Endothelial cell of umbilical vein (primary cell): ENCODE data around the gene GRM8. TPM values are rescaled to one million over a fixed set of nuclear protein-coding genes. Genes with fewer than 3 reads are reported as not detected.

Experiments
- BruUV-seq: library from RNA; stranded (reverse); fragments of 400-500 nt; replicated peaks from 2 replicates; lab custom pipeline; 2021; lab: Mats Ljungman, UMichigan
- CTCF ChIA-PET: fragments of 300-600, 350-600 bp; sonication (Branson Sonifier 250); formaldehyde crosslinking; loops from one replicate; lab custom pipeline; 2021; ENCODE audit warnings: antibody characterized with exemption, inconsistent platforms; lab: Charles Lee
- POLR2A ChIA-PET: fragments of 300-600, 350-600 bp; sonication (Branson Sonifier 250); formaldehyde crosslinking; loops from one replicate; lab custom pipeline; 2021; ENCODE audit warnings: antibody characterized with exemption, inconsistent platforms; lab: Charles Lee
- DNase-seq: peaks from one replicate; pipeline ENCODE4 v3.0.0-alpha.2; 2011; ENCODE audit warnings: low read depth, low spot score
- FAIRE-seq: peaks from 2 replicates; lab custom pipeline; 2011; peaks lifted over from hg19 to GRCh38; lab: Jason Lieb, UNC
- H2AFZ ChIP-seq: 2 replicates; pipeline ENCODE4 v1.6.0; 2012; ENCODE audit warnings: low read depth, low read length, control low read depth, inconsistent platforms
- H3K27ac ChIP-seq: 2 replicates; pipeline ENCODE4 v1.5.1; 2011; ENCODE audit warnings: low read depth, mild to moderate bottlenecking, control low read depth, low read length, moderate library complexity; ENCODE audit not compliant: insufficient read depth
- H3K27me3 ChIP-seq, 2 experiments: 2 replicates each; pipeline versions ENCODE4 v1.6.0 to v1.6.1; 2011; ENCODE audit warnings: low read length in 2 of 2, mixed read lengths in 1 of 2; ENCODE audit not compliant: control insufficient read depth in 2 of 2, insufficient read depth in 2 of 2
- H3K36me3 ChIP-seq, 2 experiments: 2 replicates in 1 of 2; 3 replicates in 1 of 2; pipeline ENCODE4 v1.5.1; 2011; ENCODE audit warnings: low read length in 2 of 2, mild to moderate bottlenecking in 1 of 2, moderate library complexity in 1 of 2; ENCODE audit not compliant: control insufficient read depth in 2 of 2, insufficient read depth in 2 of 2; ENCODE audit errors: extremely low read depth in 1 of 2
- H3K4me1 ChIP-seq: 3 replicates; pipeline ENCODE4 v1.5.1; 2011; ENCODE audit warnings: mild to moderate bottlenecking, low read length; ENCODE audit not compliant: control insufficient read depth, insufficient read depth; ENCODE audit errors: extremely low read depth
- H3K4me2 ChIP-seq: 2 replicates; pipeline ENCODE4 v1.6.1; 2011; ENCODE audit warnings: low read length, control low read depth, mixed read lengths; ENCODE audit not compliant: insufficient read depth
- H3K4me3 ChIP-seq, 3 experiments: fragments of 200-600 bp in 1 of 3; sonication (generic), shearing (Covaris generic) in 1 of 3; replicated peaks in 1 of 3; 2 replicates each; pipeline ENCODE4 v1.5.1; 2011 to 2016; ENCODE audit warnings: control low read depth in 3 of 3, low read length in 3 of 3, mild to moderate bottlenecking in 2 of 3, inconsistent platforms in 1 of 3, low read depth in 1 of 3, moderate library complexity in 1 of 3; ENCODE audit not compliant: insufficient read depth in 1 of 3
- H3K79me2 ChIP-seq: 2 replicates; pipeline ENCODE4 v1.6.0; 2012; ENCODE audit warnings: low read length, inconsistent platforms; ENCODE audit not compliant: control insufficient read depth, insufficient read depth
- H3K9ac ChIP-seq: replicated peaks from 2 replicates; pipeline ENCODE3; 2011; ENCODE audit warnings: low read length, control low read depth; ENCODE audit not compliant: insufficient read depth; ENCODE audit errors: extremely low read depth
- H3K9me1 ChIP-seq: replicated peaks from 3 replicates; pipeline ENCODE4 v1.6.0; 2011; ENCODE audit warnings: mild to moderate bottlenecking, low read length; ENCODE audit not compliant: control insufficient read depth, insufficient read depth; ENCODE audit errors: extremely low read depth
- H3K9me3 ChIP-seq: replicated peaks from 2 replicates; pipeline ENCODE4 v1.5.1; 2012; ENCODE audit warnings: low read length, inconsistent platforms; ENCODE audit not compliant: control insufficient read depth, insufficient read depth
- H4K20me1 ChIP-seq: replicated peaks from 2 replicates; pipeline ENCODE3; 2011; ENCODE audit warnings: mild to moderate bottlenecking, low read length; ENCODE audit not compliant: control insufficient read depth, insufficient read depth; ENCODE audit errors: extremely low read depth
- EZH2 ChIP-seq: IDR thresholded peaks from 2 replicates; pipeline ENCODE4 v1.6.1; 2012; ENCODE audit warnings: borderline replicate concordance, low read depth, mild to moderate bottlenecking, moderate library complexity, low read length, inconsistent platforms; ENCODE audit not compliant: severe bottlenecking
- FOS ChIP-seq: IDR thresholded peaks from 2 replicates; pipeline ENCODE4 v1.6.1; 2011; ENCODE audit warnings: mild to moderate bottlenecking, low read length, moderate library complexity, borderline replicate concordance; ENCODE audit not compliant: insufficient read depth
- GATA2 ChIP-seq: IDR thresholded peaks from 2 replicates; pipeline ENCODE4 v1.7.0; 2011; ENCODE audit warnings: low read depth, mild to moderate bottlenecking, moderate library complexity, mixed read lengths, low read length; ENCODE audit not compliant: insufficient read length, insufficient read depth
- JUN ChIP-seq: IDR thresholded peaks from 2 replicates; pipeline ENCODE4 v1.6.1; 2011; ENCODE audit warnings: borderline replicate concordance, low read depth; ENCODE audit not compliant: insufficient read length, insufficient read depth
- MYC ChIP-seq: IDR thresholded peaks from one replicate; pipeline ENCODE4 v1.6.1; 2011; ENCODE audit warnings: mild to moderate bottlenecking, low read depth, low read length
- POLR2A ChIP-seq: IDR thresholded peaks from 2 replicates; pipeline ENCODE4 v1.6.1; 2012; ENCODE audit warnings: low read depth, mild to moderate bottlenecking, control low read depth, low read length
- POLR2AphosphoS5 ChIP-seq: IDR thresholded peaks from 2 replicates; pipeline ENCODE4 v1.6.1; 2012; ENCODE audit warnings: low read depth, mild to moderate bottlenecking, control low read depth, low read length, moderate library complexity; ENCODE audit not compliant: insufficient read depth
- dilution Hi-C: fragments of 300-500 bp; cut with MboI; formaldehyde crosslinking; loops from one replicate; pipeline ENCODE4 v1.15.0; 2019; ENCODE audit warnings: low sequenced_read_pairs; ENCODE audit not compliant: extremely low pct_ligation_motif_present
- intact Hi-C: fragments of 100-400 bp; cut with micrococcal nuclease; formaldehyde crosslinking; loops from one replicate; pipeline ENCODE4 v1.10.0; 2022
- polyA plus RNA-seq, 4 experiments: library from polyadenylated mRNA; depleted of rRNA in 3 of 4; stranded (reverse) in 3 of 4; unstranded in 1 of 4; fragments of >200 nt; gene quantifications; 2 replicates each; pipeline versions ENCODE4 v1.2.1 to v1.2.3, GENCODE V29; 2011 to 2012; ENCODE audit warnings: missing spikeins in 1 of 4
- total RNA-seq: library from RNA; stranded (reverse); gene quantifications from 2 replicates; pipeline ENCODE4 v1.2.3, GENCODE V29; 2021
- TF ChIP-seq, protein P1 (sequence below), 2 donors: IDR thresholded peaks; 1 replicate in 1 of 2; 2 replicates in 1 of 2; pipeline ENCODE4 v1.5.1; 2011; ENCODE audit warnings: low read length in 2 of 2, mild to moderate bottlenecking in 2 of 2, moderate library complexity in 2 of 2, control low read depth in 1 of 2, inconsistent platforms in 1 of 2, low read depth in 1 of 2; ENCODE audit not compliant: insufficient read depth in 1 of 2; ENCODE audit errors: extremely low read depth in 1 of 2
- TF ChIP-seq, protein P2 (sequence below): IDR thresholded peaks from 2 replicates; pipeline ENCODE4 v1.6.1; 2011; ENCODE audit not compliant: insufficient read depth, insufficient read length

Gene GRM8
- total and polyA plus RNA-seq, 2 donors (not counting 3 experiments of a cell fraction or from before 2014, with no cell fraction given) = not detected

DNA sequence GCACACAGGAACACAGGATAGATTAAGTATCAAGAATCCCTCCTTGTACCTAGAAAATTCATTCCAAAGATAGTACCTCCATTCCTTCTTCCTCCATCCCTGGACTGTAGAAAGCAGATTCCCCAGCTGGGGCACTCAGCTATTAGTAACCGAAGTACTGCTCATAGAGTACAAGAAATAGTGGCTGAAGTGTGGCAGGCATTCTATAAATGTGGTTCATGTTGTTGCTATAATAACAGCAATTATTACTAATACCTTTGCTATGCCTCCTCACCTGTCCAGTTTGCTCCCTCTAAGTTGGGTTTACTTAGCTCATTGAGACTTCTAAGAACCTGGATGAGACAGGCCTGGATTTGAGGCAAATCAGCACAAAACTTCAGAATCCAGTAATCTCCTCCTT, 453.2 kb downstream of the GRM8 start:
- Histone ChIP-seq H4K20me1 (no peaks in the 10 kb centered on the region), H3K27me3 (no peaks in the 10 kb centered on the region), H3K9ac (no peak overlapping the region), H3K4me3 (no peak overlapping the region), H2AFZ (no peak overlapping the region), H3K9me1 (no peaks in the 10 kb centered on the region), H3K9me3 (no peaks in the 10 kb centered on the region), H3K4me1 (no peaks in the 10 kb centered on the region), H3K36me3 (no peaks in the 10 kb centered on the region), H3K79me2 (no peaks in the 10 kb centered on the region), H3K27ac (no peak overlapping the region), H3K4me2 (no peak overlapping the region)
- no TSS peak for BruUV-seq
- TF ChIP-seq JUN = no peak
- TF ChIP-seq, protein P1, sequence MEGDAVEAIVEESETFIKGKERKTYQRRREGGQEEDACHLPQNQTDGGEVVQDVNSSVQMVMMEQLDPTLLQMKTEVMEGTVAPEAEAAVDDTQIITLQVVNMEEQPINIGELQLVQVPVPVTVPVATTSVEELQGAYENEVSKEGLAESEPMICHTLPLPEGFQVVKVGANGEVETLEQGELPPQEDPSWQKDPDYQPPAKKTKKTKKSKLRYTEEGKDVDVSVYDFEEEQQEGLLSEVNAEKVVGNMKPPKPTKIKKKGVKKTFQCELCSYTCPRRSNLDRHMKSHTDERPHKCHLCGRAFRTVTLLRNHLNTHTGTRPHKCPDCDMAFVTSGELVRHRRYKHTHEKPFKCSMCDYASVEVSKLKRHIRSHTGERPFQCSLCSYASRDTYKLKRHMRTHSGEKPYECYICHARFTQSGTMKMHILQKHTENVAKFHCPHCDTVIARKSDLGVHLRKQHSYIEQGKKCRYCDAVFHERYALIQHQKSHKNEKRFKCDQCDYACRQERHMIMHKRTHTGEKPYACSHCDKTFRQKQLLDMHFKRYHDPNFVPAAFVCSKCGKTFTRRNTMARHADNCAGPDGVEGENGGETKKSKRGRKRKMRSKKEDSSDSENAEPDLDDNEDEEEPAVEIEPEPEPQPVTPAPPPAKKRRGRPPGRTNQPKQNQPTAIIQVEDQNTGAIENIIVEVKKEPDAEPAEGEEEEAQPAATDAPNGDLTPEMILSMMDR (IDR thresholded peaks at IDR 0.05; ENCODE audit: extremely low read depth in 1 of 2, insufficient read depth in 1 of 2, low read depth in 1 of 2, low read length in 2 of 2) = no peak
- CTCF ChIA-PET = no interaction called here
- intact Hi-C loops (no loop called here), dilution Hi-C loops (no loop called here)
- POLR2A ChIA-PET = no interaction called here
- FAIRE-seq (no peak), DNase-seq (no peak)

DNA sequence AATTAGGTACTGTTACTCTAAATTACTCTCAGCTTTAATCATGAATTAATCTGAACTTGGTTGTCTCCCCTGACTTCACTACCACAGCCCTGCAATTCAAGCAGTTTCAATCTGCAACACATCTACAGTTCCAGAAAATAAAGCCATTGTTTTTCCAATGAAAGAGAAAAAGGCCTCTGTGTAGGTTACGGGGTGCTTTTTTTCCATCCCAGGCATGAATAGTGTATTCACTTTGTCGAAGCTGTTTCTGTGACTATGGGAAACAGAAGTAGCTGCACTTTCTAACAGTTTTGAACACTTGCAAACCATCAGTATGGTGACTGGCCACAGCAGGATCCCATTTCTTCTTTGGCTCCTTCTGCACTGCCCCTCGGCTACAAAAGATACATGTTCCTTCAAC, 460.2 kb downstream of the GRM8 start:
- H3K4me2 ChIP-seq = no peak overlapping the region
- H3K9me3 ChIP-seq = no peaks in the 10 kb centered on the region
- DNase-seq (no peak), FAIRE-seq (no peak)
- no peak overlapping the region for H3K9ac ChIP-seq
- H3K4me3 ChIP-seq = no peak overlapping the region
- H2AFZ ChIP-seq = no peak overlapping the region
- no peak overlapping the region for H3K27ac ChIP-seq
- H3K36me3 ChIP-seq = no peaks in the 10 kb centered on the region
- TF ChIP-seq EZH2 (no peak), POLR2A (no peak), MYC (no peak), POLR2AphosphoS5 (no peak), FOS (no peak), JUN (no peak), GATA2 (no peak)
- TF ChIP-seq, protein P1 (IDR thresholded peaks at IDR 0.05; ENCODE audit: extremely low read depth in 1 of 2, insufficient read depth in 1 of 2, low read depth in 1 of 2, low read length in 2 of 2) = no peak
- TF ChIP-seq, protein P2, sequence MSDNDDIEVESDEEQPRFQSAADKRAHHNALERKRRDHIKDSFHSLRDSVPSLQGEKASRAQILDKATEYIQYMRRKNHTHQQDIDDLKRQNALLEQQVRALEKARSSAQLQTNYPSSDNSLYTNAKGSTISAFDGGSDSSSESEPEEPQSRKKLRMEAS = no peak
- intact Hi-C loops = no loop called here
- dilution Hi-C loops = no loop called here
- ChIA-PET CTCF (interaction anchor here (1.4 kb wide), 1 partner anchor 11 kb away, joined by 7 read pairs; no protein-coding TSS in a partner anchor), POLR2A (no interaction called here)
- no peaks in the 10 kb centered on the region for H3K9me1 ChIP-seq
- H3K4me1 ChIP-seq = no peaks in the 10 kb centered on the region
- no peaks in the 10 kb centered on the region for H4K20me1 ChIP-seq
- no TSS peak for BruUV-seq
- no peaks in the 10 kb centered on the region for H3K79me2 ChIP-seq
- no peaks in the 10 kb centered on the region for H3K27me3 ChIP-seq
